ENCODE results near the gene SWAP70.

GRCh38 chr11:9717719-9718118, 53.8 kb downstream of the SWAP70 start:
- TF ChIP-seq CTCF (conservative IDR thresholded peaks at IDR 0.05 in 1 of 2, IDR thresholded peaks at IDR 0.05 in 1 of 2; ENCODE audit: extremely low read depth in 1 of 2, insufficient read depth in 1 of 2, low read depth in 1 of 2, low read length in 2 of 2) (no peak), EZH2 (IDR thresholded peaks at IDR 0.05; ENCODE audit: borderline replicate concordance, low read length) (no peak)

All from mammary epithelial cell (primary cell).